A673 (cell line): ENCODE results near the gene GTPBP2. TPM values are rescaled to one million over a fixed set of nuclear protein-coding genes. Genes with fewer than 3 reads are reported as not detected.

ENCODE experiments used
- BruUV-seq: library from RNA; stranded (reverse); fragments of 400-500 nt; replicated peaks from 2 replicates; lab custom pipeline; 2021; lab: Mats Ljungman, UMichigan
- CTCF ChIA-PET: fragments of 300-600 bp; sonication (Branson Sonifier 250); formaldehyde crosslinking; loops from one replicate; lab custom pipeline; 2022; ENCODE audit warnings: antibody characterized with exemption; lab: Charles Lee
- POLR2A ChIA-PET: fragments of 300-600 bp; sonication (Branson Sonifier 250); formaldehyde crosslinking; loops from one replicate; lab custom pipeline; 2022; ENCODE audit warnings: antibody characterized with exemption; ENCODE audit not compliant: low non-redundant PET; lab: Charles Lee
- DNase-seq: peaks from one replicate; pipeline ENCODE4 v3.0.0-alpha.2; 2015; ENCODE audit warnings: low spot score
- H3K27ac ChIP-seq: fragments of 200-600 bp; sonication (generic); 2 replicates; pipeline ENCODE4 v1.5.1; 2016; ENCODE audit warnings: mixed run types, low read depth, mild to moderate bottlenecking, mixed read lengths, antibody characterized with exemption, low read length; ENCODE audit not compliant: poor library complexity, severe bottlenecking
- H3K27me3 ChIP-seq: fragments of 200-600 bp; sonication (generic); replicated peaks from 2 replicates; pipeline ENCODE4 v1.6.1; 2017; ENCODE audit warnings: mixed run types, low read depth, mild to moderate bottlenecking, mixed read lengths, antibody characterized with exemption, low read length; ENCODE audit not compliant: insufficient read depth, poor library complexity
- H3K36me3 ChIP-seq: fragments of 200-600 bp; sonication (generic); 2 replicates; pipeline ENCODE4 v1.6.1; 2016; ENCODE audit warnings: mixed run types, mild to moderate bottlenecking, mixed read lengths, antibody characterized with exemption, low read length; ENCODE audit not compliant: insufficient read depth, poor library complexity, severe bottlenecking
- H3K4me1 ChIP-seq: fragments of 200-600 bp; sonication (generic); 2 replicates; pipeline ENCODE4 v1.6.1; 2017; ENCODE audit warnings: mixed run types, mild to moderate bottlenecking, mixed read lengths, antibody characterized with exemption, low read length; ENCODE audit not compliant: insufficient read depth, poor library complexity, severe bottlenecking
- H3K4me3 ChIP-seq: fragments of 200-600 bp; sonication (generic); 2 replicates; pipeline ENCODE4 v1.5.1; 2016; ENCODE audit warnings: low read depth, mixed run types, mild to moderate bottlenecking, mixed read lengths, low read length; ENCODE audit not compliant: poor library complexity, severe bottlenecking
- H3K9me3 ChIP-seq: fragments of 200-600 bp; sonication (generic); 2 replicates; pipeline ENCODE4 v1.6.1; 2016; ENCODE audit warnings: mixed run types, low read depth, mild to moderate bottlenecking, mixed read lengths, antibody characterized with exemption, low read length; ENCODE audit not compliant: poor library complexity, severe bottlenecking
- EZH2 ChIP-seq: fragments of 200-600 bp; sonication (generic); IDR thresholded peaks from 2 replicates; pipeline ENCODE4 v1.6.1; 2017; ENCODE audit warnings: borderline replicate concordance, low read depth, mild to moderate bottlenecking, mixed read lengths, antibody characterized with exemption, low read length; ENCODE audit not compliant: poor library complexity, severe bottlenecking
- intact Hi-C: fragments of 100-400 bp; cut with micrococcal nuclease; formaldehyde crosslinking; loops from one replicate; pipeline ENCODE4 v1.10.0; 2022; ENCODE audit not compliant: unreplicated experiment
- total RNA-seq: library from RNA; stranded (reverse); gene quantifications from 2 replicates; pipeline ENCODE4 v1.2.3, GENCODE V29; 2021
- TF ChIP-seq, protein P1 (sequence below): fragments of 300-800, 200-600 bp; sonication (generic); conservative IDR thresholded peaks from 2 replicates; pipeline ENCODE4 v1.5.1; 2017; ENCODE audit warnings: low read depth, mild to moderate bottlenecking, antibody characterized with exemption, low read length, moderate library complexity, mixed read lengths

Gene GTPBP2
- total RNA-seq, 1 experiment from 2014 or later, result 59.4 TPM

- peaks cover 14% of the 10 kb centered on the region for H3K4me1 ChIP-seq
- CTCF ChIA-PET, result interaction anchor here (0.7 to 2.6 kb wide), 4 partner anchors 28 to 411 kb away, joined by 3 to 29 read pairs (median 7); no protein-coding TSS in a partner anchor
- peaks cover 20% of the 10 kb centered on the region for H3K36me3 ChIP-seq
- H3K9me3 ChIP-seq, result no peaks in the 10 kb centered on the region
- H3K4me3 ChIP-seq, result no peak overlapping the region
- intact Hi-C loops, result loop anchor here (5.0 kb wide), 1 partner anchor 89 kb away; no protein-coding TSS in a partner anchor
- H3K27ac ChIP-seq, result no peak overlapping the region
- POLR2A ChIA-PET, result no interaction called here
- no peaks in the 10 kb centered on the region for H3K27me3 ChIP-seq
- TF ChIP-seq EZH2, result no peak
- TF ChIP-seq, protein P1, sequence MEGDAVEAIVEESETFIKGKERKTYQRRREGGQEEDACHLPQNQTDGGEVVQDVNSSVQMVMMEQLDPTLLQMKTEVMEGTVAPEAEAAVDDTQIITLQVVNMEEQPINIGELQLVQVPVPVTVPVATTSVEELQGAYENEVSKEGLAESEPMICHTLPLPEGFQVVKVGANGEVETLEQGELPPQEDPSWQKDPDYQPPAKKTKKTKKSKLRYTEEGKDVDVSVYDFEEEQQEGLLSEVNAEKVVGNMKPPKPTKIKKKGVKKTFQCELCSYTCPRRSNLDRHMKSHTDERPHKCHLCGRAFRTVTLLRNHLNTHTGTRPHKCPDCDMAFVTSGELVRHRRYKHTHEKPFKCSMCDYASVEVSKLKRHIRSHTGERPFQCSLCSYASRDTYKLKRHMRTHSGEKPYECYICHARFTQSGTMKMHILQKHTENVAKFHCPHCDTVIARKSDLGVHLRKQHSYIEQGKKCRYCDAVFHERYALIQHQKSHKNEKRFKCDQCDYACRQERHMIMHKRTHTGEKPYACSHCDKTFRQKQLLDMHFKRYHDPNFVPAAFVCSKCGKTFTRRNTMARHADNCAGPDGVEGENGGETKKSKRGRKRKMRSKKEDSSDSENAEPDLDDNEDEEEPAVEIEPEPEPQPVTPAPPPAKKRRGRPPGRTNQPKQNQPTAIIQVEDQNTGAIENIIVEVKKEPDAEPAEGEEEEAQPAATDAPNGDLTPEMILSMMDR, result peak; percentile 74
- peak; percentile 76 for DNase-seq
- BruUV-seq, result no TSS peak
Observed at GRCh38 chr6:43668151-43669028, 39.3 kb upstream of the GTPBP2 start.

DNA sequence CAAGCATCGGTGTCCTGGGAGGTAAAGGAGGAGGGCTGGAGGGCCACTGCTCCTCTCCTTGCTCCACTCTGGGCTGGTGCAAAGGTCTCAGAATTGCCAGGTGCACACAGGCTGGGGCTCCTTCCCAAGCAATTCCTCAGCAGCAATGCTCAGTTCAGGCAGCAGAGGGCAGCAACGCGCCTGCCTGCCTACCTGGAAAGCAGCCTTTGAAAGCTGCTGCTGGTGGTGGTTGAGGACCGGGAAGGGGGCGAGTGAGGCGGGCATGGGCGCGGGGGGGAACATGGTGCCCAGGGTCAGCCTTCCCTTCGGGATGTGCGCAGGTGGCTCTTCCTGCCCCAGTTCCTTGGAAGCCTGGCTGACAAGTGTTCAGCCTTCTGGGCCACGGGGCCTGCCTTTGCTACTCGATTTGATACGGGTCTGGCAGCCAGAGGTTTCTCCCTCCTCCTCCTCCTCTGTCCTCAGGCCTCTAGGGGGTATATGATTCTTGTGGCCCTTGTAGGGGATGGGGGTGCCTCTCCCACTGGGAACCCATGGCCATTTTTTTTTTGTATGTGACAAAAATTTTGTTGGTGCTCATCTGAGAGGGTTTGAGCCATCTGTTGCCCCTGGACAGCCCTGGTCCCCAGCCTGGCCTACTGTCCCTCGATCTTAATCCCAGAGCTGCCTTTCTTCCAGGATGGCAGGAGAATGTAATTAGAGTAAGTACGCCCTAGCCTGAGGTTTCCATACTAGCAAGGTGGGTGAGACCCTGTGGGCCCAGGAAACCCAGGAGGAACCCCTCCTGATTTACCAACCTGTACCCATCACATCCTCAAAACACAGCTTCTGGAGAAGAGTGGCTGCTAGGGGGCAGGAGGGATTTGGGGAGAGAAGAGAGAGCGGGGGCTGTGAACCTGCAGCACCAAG lies 38.4 kb upstream of the GTPBP2 start:
- Histone ChIP-seq H3K36me3 (peaks cover 15% of the 10 kb centered on the region), H3K9me3 (no peaks in the 10 kb centered on the region), H3K4me3 (peak overlapping the region; percentile 21), H3K4me1 (peaks cover 14% of the 10 kb centered on the region), H3K27me3 (no peaks in the 10 kb centered on the region), H3K27ac (no peak overlapping the region)
- TF ChIP-seq, protein P1, result peak; percentile 96
- no peak for TF ChIP-seq EZH2
- POLR2A ChIA-PET, result no interaction called here
- DNase-seq, result peak; percentile 81
- CTCF ChIA-PET, result interaction anchor here (0.6 to 2.6 kb wide), 9 partner anchors 10 to 1172 kb away, joined by 3 to 29 read pairs (median 3); no protein-coding TSS in a partner anchor
- BruUV-seq, result no TSS peak
- intact Hi-C loops, result loop anchor here (1.0 to 5.0 kb wide), 4 partner anchors 90 to 412 kb away; no protein-coding TSS in a partner anchor
